Mesothelial cell of epicardium (in vitro differentiated cells): ENCODE measurements around the gene PIM3. TPM values are rescaled to one million over a fixed set of nuclear protein-coding genes. Genes with fewer than 3 reads are reported as not detected.

Experiments
- DNase-seq, 2 experiments: peaks; one replicate each; pipeline ENCODE4 v3.0.0; 2021; ENCODE audit warnings: low spot score in 2 of 2; ENCODE audit not compliant: unreplicated experiment in 2 of 2
- H3K27ac Mint-ChIP-seq: 2 replicates; pipeline ENCODE4 v1.8.0; 2021; ENCODE audit warnings: mixed read lengths
- H3K27me3 Mint-ChIP-seq: 2 replicates; pipeline ENCODE4 v1.8.0; 2021; ENCODE audit warnings: low read depth, mixed read lengths
- H3K36me3 Mint-ChIP-seq: 2 replicates; pipeline ENCODE4 v1.8.0; 2021; ENCODE audit warnings: mixed read lengths
- H3K4me1 Mint-ChIP-seq: 2 replicates; pipeline ENCODE4 v1.8.0; 2021; ENCODE audit warnings: mixed read lengths
- H3K4me3 Mint-ChIP-seq: 2 replicates; pipeline ENCODE4 v1.8.0; 2021; ENCODE audit warnings: mild to moderate bottlenecking, moderate library complexity, mixed read lengths
- H3K9me3 Mint-ChIP-seq: 2 replicates; pipeline ENCODE4 v1.8.0; 2021; ENCODE audit warnings: mixed read lengths
- total RNA-seq: library from RNA; stranded (reverse); gene quantifications from 3 replicates; pipeline ENCODE4 v1.2.1, GENCODE V29; 2021
- TF ChIP-seq, protein P1 (sequence below): fragments of 200-600 bp; sonication (generic); IDR thresholded peaks from one replicate; pipeline ENCODE4 v1.5.0; 2021; ENCODE audit warnings: antibody characterized with exemption; ENCODE audit not compliant: unreplicated experiment

PIM3 gene
- total RNA-seq, 1 donor from 2014 or later: 59.8 TPM

DNA sequence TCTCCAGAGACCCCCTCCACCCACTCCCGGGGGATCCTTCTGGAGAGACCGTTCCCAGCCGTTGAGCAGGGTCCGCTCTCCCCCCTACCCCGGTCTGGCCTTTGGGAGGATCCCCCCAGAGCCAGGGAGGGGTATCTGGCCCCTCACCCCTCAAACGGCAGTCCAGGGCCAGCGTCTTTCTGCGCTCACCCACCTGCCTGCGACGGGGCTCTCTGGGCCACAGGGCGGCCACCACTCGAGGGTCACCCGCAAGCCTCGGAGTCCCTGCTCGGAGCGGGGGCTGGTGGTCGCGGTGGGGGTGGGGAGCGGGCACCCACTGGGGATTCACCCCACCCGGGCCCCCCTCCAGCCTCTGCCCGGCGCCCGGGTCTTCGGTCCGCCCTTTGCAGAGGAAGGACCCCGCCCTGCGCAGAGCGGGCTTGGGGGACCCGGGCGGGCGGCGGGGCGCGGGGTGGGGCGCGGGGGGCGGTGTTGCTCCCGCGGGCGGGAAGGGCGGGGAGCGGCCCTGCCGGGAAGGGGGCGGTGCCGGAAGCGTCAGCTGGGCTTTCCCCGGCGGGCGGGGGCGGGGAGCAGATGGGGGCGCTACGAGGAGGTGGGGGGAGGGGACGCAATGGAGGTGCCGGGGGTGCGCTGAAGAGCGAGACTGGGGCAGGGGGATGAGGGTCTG is 25.5 kb upstream of the PIM3 start:
- Mint-ChIP-seq H3K36me3 (no peaks in the 10 kb centered on the region), H3K4me1 (peaks cover 20% of the 10 kb centered on the region), H3K27me3 (no peaks in the 10 kb centered on the region), H3K4me3 (no peak overlapping the region), H3K9me3 (no peaks in the 10 kb centered on the region), H3K27ac (no peak overlapping the region)
- DNase-seq: peak in 1 of 2 experiments; percentile 61
- TF ChIP-seq, protein P1, sequence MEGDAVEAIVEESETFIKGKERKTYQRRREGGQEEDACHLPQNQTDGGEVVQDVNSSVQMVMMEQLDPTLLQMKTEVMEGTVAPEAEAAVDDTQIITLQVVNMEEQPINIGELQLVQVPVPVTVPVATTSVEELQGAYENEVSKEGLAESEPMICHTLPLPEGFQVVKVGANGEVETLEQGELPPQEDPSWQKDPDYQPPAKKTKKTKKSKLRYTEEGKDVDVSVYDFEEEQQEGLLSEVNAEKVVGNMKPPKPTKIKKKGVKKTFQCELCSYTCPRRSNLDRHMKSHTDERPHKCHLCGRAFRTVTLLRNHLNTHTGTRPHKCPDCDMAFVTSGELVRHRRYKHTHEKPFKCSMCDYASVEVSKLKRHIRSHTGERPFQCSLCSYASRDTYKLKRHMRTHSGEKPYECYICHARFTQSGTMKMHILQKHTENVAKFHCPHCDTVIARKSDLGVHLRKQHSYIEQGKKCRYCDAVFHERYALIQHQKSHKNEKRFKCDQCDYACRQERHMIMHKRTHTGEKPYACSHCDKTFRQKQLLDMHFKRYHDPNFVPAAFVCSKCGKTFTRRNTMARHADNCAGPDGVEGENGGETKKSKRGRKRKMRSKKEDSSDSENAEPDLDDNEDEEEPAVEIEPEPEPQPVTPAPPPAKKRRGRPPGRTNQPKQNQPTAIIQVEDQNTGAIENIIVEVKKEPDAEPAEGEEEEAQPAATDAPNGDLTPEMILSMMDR: no peak

DNA sequence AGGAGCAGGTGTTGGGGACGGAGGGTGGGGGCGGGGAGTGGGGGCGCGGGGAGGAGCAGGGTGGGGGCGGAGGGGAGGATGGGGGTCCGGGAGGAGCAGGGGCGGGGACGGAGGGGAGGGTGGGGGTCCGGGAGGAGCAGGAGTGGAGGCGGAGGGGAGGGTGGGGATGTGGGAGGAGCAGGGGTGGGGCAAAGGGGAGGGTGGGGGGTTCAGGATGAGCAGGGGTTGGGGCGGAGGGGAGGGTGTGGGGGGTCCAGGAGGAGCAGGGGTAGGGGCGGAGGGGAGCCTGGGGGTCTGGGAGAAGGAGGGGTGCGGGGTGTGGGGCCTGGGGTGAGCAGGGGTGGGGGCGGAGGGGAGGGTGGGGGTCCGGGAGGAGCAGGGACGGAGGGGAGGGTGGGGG is 25.0 kb upstream of the PIM3 start:
- no peak overlapping the region for H3K27ac Mint-ChIP-seq
- peaks cover 20% of the 10 kb centered on the region for H3K4me1 Mint-ChIP-seq
- DNase-seq: no peak
- no peaks in the 10 kb centered on the region for H3K9me3 Mint-ChIP-seq
- H3K4me3 Mint-ChIP-seq: no peak overlapping the region
- H3K36me3 Mint-ChIP-seq: no peaks in the 10 kb centered on the region
- TF ChIP-seq, protein P1: no peak
- H3K27me3 Mint-ChIP-seq: no peaks in the 10 kb centered on the region

DNA sequence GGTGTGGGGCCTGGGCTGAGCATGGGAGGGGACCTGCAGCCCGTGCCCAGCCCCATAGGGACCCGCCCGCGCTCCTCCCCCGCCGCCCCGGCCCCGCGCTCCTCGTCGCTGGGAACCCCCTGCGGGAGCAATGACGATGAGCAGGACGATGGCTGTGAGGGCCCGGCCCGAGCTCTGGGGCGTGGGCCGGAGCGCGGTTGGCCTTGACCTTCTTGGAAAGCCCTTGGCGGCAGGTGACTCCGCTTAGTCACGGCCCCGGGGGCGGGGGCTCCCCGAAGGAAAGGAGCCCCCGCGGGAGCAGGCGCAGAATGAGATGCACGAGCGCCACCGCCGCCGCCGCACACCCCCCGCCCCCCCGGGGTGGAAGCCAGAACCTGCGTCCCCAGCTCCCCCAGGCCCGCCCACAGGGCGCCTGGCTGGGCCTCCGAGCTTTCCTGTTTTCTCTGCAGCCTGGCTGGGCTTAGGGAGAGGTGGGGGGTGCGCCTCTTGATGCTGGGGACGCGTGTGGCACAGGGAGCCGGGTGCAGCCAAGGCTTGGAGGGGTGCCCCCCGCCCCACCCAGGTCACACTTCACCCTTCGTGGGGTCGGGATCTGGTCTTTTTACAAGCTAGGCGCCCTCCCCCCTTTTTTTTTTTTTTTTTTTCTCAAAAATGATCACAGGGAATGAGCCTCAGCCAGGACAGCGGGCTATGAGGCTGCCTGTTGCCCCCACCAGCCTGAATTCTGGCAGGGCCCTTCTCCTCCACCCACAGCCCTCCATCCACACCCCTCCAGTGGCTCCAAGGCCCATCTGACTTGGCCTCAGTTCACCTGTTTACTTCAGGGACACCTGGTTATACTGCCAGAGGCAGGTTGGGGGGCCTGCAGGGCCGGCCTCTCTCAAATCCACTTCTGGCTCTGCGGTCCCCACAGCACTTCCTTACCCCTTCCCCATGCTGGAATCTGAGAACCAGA is 24.3 kb upstream of the PIM3 start:
- H3K4me3 Mint-ChIP-seq: peak overlapping the region; percentile 53
- peak overlapping the region; percentile 21 for H3K27ac Mint-ChIP-seq
- H3K36me3 Mint-ChIP-seq: no peaks in the 10 kb centered on the region
- no peaks in the 10 kb centered on the region for H3K9me3 Mint-ChIP-seq
- TF ChIP-seq, protein P1: no peak
- H3K27me3 Mint-ChIP-seq: no peaks in the 10 kb centered on the region
- no peak for DNase-seq
- peaks cover 17% of the 10 kb centered on the region for H3K4me1 Mint-ChIP-seq

DNA sequence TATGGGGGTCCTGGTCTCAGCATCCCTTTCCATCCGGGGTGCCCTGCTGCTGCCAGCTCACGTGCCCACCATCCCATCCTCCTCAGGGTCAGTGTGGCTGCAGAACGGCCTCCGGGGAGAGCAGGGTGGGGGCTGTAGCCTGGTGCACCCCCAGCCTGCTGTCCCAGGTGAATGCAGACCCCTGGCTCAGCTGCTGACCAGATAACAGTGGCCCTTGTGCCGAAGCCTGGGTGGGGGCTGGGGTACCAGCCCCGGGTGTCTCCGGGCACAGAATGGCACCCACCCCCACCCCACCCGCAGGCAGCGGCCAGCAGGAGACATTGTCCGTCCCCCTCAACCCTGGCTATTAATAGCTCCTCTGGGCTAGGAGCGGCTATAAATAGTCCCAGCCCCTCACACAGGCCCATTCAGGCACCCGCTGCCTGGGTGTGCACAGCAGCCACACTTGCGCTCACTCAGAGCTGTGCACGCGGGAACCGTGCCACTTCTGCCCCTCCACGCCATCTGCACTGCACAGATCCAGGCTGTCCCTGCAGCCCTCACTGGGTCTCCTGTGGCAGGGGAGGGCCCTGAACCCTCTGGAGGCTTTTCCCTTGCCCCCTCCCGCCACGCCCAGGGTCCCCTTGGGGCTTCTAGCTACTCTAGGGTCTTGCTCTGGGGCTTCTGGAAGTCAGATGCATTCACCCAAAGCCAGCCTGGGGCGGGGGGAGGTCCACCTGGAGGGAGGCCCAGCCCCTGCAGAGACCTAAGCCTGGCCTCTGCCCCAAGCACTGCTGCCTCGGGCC is 23.4 kb upstream of the PIM3 start:
- no peak overlapping the region for H3K27ac Mint-ChIP-seq
- H3K4me3 Mint-ChIP-seq: peak overlapping the region; percentile 53
- H3K36me3 Mint-ChIP-seq: no peaks in the 10 kb centered on the region
- peaks cover 16% of the 10 kb centered on the region for H3K4me1 Mint-ChIP-seq
- H3K9me3 Mint-ChIP-seq: no peaks in the 10 kb centered on the region
- DNase-seq: no peak
- H3K27me3 Mint-ChIP-seq: no peaks in the 10 kb centered on the region
- TF ChIP-seq, protein P1: no peak

DNA sequence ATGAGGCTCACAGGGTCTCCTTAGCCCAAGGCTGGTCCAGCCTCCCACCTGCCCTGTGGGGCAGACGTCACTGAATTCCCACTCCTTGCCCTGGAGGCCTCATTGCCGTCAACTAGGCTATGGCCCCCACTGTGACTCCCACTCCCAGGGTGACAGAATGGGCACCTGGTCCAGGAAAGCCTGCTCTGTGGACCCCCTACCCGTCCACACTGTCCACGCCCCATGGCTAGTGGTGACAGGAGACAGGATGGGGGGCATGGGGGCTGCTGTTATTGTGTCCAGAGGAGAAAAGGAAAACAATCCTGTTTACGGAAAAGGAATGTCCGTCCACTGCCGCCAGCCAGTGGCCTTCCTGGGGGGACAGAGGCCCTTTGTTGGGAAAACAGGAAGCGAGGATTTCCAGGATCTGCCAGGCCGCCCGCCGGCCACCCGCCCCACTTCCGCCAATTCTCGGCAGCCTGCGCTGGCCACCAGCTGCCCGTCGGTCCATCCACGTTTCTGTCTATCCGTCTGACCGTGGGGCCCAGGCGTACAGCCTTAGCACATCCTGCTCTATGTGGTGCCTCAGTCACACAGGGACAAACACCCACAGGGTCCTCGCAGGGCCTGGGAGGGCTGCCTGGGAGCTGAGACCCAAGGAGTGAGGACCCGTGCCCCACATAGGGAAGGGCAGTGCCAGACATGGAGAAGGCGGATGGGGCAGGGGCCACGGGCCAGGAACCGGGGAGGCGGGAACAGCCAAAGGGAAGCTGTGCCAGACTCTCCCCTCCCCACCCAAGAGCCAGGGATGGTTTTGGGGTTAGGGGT is 22.6 kb upstream of the PIM3 start:
- no peaks in the 10 kb centered on the region for H3K9me3 Mint-ChIP-seq
- no peak overlapping the region for H3K4me3 Mint-ChIP-seq
- no peaks in the 10 kb centered on the region for H3K36me3 Mint-ChIP-seq
- no peak overlapping the region for H3K27ac Mint-ChIP-seq
- TF ChIP-seq, protein P1: no peak
- DNase-seq: no peak
- no peaks in the 10 kb centered on the region for H3K27me3 Mint-ChIP-seq
- peaks cover 16% of the 10 kb centered on the region for H3K4me1 Mint-ChIP-seq
